Omental fat pad (tissue), 4 donors: ENCODE measurements around the gene ATAD3C. TPM values are rescaled to one million over a fixed set of nuclear protein-coding genes. Genes with fewer than 3 reads are reported as not detected.
"Not testable (repeated sequence)": the region's sequence is repeated elsewhere in the genome, so short reads cannot be mapped to it uniquely, and the experiment has no call there.

Experiments
- ATAC-seq: fragments of 150-250 bp; one replicate; pipeline ENCODE4 v1.9.1; 2016; ENCODE audit warnings: mild to moderate bottlenecking, moderate library complexity; ENCODE audit not compliant: low FRiP score
- DNase-seq: peaks from one replicate; pipeline ENCODE4 v3.0.0-alpha.2; 2019; ENCODE audit warnings: low spot score
- CTCF ChIP-seq, 3 donors: fragments of 450-650 bp; IDR thresholded peaks; one replicate each; pipeline ENCODE4 v1.5.1; 2016 to 2017; ENCODE audit warnings: antibody characterized with exemption in 3 of 3, mild to moderate bottlenecking in 3 of 3, moderate library complexity in 2 of 3
- total RNA-seq, 4 donors: library from RNA; depleted of rRNA; stranded (reverse); fragments of >200 nt; gene quantifications; one replicate each; pipeline ENCODE4 v1.1.0, GENCODE V29; 2016

ATAD3C gene
- total RNA-seq, 4 donors from 2014 or later = 0.69 to 3.5 (median 2.4) TPM; not detected in 1

- no peak for TF ChIP-seq CTCF (IDR thresholded peaks at IDR 0.05)
- no peak for ATAC-seq
- DNase-seq = no peak
These were observed 45.8 kb upstream of the ATAD3C start for GRCh38 chr1:1403653-1404052.

- no peak for DNase-seq
- TF ChIP-seq CTCF (IDR thresholded peaks at IDR 0.05) = no peak
- no peak for ATAC-seq
These were observed 43.2 kb upstream of the ATAD3C start for GRCh38 chr1:1406101-1406820.

- TF ChIP-seq CTCF (IDR thresholded peaks at IDR 0.05) = no peak
- ATAC-seq (peak; percentile 86), DNase-seq (peak; percentile 88)
These were observed 42.5 kb upstream of the ATAD3C start, which contains the start of gene MRPL20 for GRCh38 chr1:1406821-1407635. Gene MRPL20 (minus strand): TSS chr1:1407293. CDS start chr1:1407217, 76 bp downstream.

GRCh38 chr1:1407636-1408318 is 41.7 kb upstream of the ATAD3C start:
- ATAC-seq (peak; percentile 43), DNase-seq (no peak)
- no peak for TF ChIP-seq CTCF (IDR thresholded peaks at IDR 0.05)

- not testable (repeated sequence) for ATAC-seq, DNase-seq
These were observed 39.3 kb upstream of the ATAD3C start for GRCh38 chr1:1410238-1410637.

- DNase-seq = no peak
- no peak for TF ChIP-seq CTCF (IDR thresholded peaks at IDR 0.05)
- no peak for ATAC-seq
These were observed 37.9 kb upstream of the ATAD3C start for GRCh38 chr1:1411626-1412025.

GRCh38 chr1:1412311-1412902 is 37.1 kb upstream of the ATAD3C start:
- DNase-seq, ATAC-seq: not testable (repeated sequence)
